MG63 (cell line): ENCODE measurements around the gene GEMIN2. TPM values are rescaled to one million over a fixed set of nuclear protein-coding genes. Genes with fewer than 3 reads are reported as not detected.
"Not testable (repeated sequence)": the region's sequence is repeated elsewhere in the genome, so short reads cannot be mapped to it uniquely, and the experiment has no call there.

Experiments used
- DNase-seq: peaks from one replicate; pipeline ENCODE4 v3.0.0-alpha.2; 2020
- H3K27me3 ChIP-seq: fragments of 250-450 bp; sonication (Bioruptor Pico); 2 replicates; pipeline ENCODE4 v1.5.1; 2020; ENCODE audit warnings: mild to moderate bottlenecking, moderate library complexity
- H3K36me3 ChIP-seq: fragments of 250-450 bp; sonication (Bioruptor Pico); 2 replicates; pipeline ENCODE4 v1.5.1; 2020; ENCODE audit warnings: mild to moderate bottlenecking, moderate library complexity
- H3K4me3 ChIP-seq: fragments of 250-450 bp; sonication (Bioruptor Pico); 2 replicates; pipeline ENCODE4 v1.5.1; 2020; ENCODE audit warnings: mild to moderate bottlenecking, moderate library complexity
- H3K9me3 ChIP-seq: fragments of 250-450 bp; sonication (Bioruptor Pico); 2 replicates; pipeline ENCODE4 v1.5.1; 2020; ENCODE audit warnings: mild to moderate bottlenecking, moderate library complexity
- total RNA-seq: library from RNA; depleted of rRNA; stranded (reverse); fragments of >200 nt; shearing (Covaris generic); gene quantifications from 2 replicates; pipeline ENCODE4 v1.2.3, GENCODE V29; 2014; ENCODE audit warnings: low replicate concordance

Gene GEMIN2
- total RNA-seq, 1 experiment from 2014 or later = 33.7 TPM

DNA sequence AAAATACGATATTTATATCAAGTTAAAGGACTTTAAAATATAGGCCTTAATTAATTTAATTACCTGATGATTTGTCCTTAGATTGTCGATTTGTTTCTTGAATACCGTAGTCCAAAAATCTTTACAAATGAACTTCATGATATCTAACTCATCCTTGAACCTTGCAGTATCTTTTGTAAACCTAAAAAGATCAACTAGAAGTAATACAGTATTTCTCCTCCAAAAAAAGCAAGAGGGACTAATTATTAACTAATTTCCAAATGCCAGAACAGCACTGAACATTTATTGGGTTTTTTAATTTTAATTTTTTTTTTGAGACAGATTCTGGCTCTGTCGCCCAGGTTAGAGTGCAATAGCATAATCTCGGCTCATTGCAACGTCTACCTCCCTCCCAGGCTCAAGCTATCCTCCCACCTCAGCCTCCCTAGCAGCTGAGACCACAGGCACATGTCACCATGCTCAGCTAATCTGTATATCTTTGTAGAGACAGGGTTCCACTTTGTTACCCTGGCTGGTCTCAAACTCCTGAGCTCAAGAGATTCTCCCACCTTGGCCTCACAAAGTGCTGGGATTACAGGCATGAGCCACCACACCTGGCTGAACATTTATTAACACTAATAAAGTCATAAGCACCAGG, 44.2 kb downstream of the GEMIN2 start:
- Histone ChIP-seq H3K9me3 (no peaks in the 10 kb centered on the region), H3K27me3 (no peaks in the 10 kb centered on the region)

DNA sequence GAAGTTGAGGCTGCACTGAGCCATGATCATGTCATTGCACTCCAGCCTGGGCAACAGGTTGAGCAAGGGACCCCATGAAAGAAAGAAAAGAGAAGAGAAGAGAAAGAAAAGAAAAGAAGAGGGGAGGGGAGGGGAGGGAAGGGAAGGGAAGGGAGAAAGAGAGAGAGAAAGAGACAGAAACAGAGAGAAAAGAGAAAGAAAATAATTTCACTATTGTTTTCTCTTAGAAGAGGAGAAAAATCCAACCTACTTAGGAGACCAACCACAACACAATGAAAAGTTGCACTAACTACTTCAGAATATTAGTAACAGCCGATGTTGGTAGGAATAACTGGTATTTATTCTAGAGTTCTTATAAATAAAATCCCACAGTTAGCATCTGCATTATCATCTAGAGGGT, 46.4 kb downstream of the GEMIN2 start:
- Histone ChIP-seq H3K36me3 (no peaks in the 10 kb centered on the region), H3K9me3 (no peaks in the 10 kb centered on the region), H3K4me3 (no peak overlapping the region), H3K27me3 (no peaks in the 10 kb centered on the region)
- no peak for DNase-seq

More for the DNA sequence above, 44.2 kb downstream of the GEMIN2 start:
- Histone ChIP-seq H3K4me3 (no peak overlapping the region), H3K36me3 (no peaks in the 10 kb centered on the region)
- DNase-seq = no peak

DNA sequence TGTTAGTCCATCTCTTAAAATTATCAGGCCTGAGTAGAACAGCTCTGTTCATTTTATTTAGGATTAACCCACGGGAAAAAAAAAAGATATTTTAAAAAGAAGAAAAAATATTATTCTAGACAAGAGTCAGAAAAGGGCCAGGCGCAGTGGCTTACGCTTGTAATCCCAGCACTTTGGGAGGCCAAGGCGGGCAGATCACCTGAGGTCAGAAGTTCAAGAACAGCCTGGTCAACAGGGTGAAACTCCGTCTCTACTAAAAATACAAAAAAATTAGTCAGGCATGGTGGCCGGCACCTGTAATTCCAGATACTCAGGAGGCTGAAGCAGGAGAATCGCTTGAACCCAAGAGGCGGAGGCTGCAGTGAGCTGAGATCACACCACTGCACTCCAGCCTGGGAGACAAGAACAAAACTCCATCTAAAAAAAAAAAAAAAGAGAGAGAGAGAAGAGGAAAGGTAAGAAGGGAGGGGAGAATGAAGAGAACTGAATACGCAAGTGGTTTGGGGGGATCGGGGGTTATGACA, 53.7 kb downstream of the GEMIN2 start:
- not testable (repeated sequence) for DNase-seq, H3K4me3 ChIP-seq, H3K27me3 ChIP-seq, H3K36me3 ChIP-seq, H3K9me3 ChIP-seq

DNA sequence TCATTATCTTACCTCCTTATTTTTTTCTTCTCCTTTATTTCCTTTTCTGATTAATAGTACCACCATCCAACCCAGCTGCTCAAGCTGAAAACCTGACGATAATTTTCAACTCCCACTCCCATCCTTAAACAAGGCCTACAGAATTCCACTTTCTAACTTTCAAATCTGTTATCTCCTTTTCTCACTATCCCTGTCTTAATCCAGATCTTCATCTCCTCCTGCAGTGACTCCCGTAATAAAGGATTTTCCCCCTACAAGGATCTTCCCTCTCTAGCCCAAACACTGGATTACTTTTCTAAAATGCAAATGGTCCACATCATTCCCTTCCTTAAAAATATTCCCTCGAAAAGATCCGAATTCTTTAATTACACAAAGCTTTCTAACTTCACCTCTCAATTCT, 54.5 kb downstream of the GEMIN2 start:
- Histone ChIP-seq H3K9me3 (no peaks in the 10 kb centered on the region), H3K4me3 (peak overlapping the region; percentile 82), H3K27me3 (no peaks in the 10 kb centered on the region), H3K36me3 (no peaks in the 10 kb centered on the region)
- DNase-seq = no peak

DNA sequence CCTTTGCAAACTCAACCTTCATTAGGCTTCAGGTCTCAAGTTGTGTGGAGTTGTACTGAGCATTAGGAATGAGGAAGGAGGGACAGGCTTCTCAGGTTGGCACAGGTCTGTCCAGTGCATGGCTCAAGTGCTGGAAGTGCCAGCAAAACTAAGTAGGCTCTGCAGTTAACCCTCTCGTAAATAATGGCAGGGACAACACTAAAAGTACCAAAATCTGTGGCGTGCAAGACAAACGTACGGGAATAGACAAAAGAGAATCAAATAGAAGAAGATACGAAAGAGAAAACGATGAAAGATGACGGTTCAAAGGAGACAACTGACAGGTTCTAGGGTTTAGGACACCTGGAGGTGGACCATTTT, 55.4 kb downstream of the GEMIN2 start:
- Histone ChIP-seq H3K36me3 (no peaks in the 10 kb centered on the region), H3K9me3 (no peaks in the 10 kb centered on the region), H3K4me3 (peak overlapping the region; percentile 82), H3K27me3 (no peaks in the 10 kb centered on the region)
- no peak for DNase-seq

DNA sequence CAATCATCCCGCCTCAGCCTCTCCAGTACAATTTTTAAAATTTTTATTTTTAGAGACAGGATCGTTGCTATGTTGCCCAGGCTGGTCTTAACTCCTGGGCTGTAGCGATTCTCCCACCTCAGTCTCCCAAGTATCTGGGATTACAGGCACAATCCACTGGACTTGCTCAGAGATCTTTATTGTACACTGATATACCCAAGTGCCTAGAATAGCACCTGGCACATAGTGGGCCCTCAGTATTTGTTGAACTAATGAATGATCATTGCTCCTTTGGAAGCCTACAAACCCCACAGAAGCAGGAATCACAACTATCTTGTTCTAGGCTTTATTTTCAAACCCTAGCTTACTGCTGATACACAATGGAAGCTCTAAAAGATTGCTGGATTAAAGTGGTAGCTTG, 59.1 kb downstream of the GEMIN2 start:
- Histone ChIP-seq H3K36me3 (peaks cover 31% of the 10 kb centered on the region), H3K9me3 (no peaks in the 10 kb centered on the region), H3K27me3 (no peaks in the 10 kb centered on the region), H3K4me3 (no peak overlapping the region)
- DNase-seq = no peak

DNA sequence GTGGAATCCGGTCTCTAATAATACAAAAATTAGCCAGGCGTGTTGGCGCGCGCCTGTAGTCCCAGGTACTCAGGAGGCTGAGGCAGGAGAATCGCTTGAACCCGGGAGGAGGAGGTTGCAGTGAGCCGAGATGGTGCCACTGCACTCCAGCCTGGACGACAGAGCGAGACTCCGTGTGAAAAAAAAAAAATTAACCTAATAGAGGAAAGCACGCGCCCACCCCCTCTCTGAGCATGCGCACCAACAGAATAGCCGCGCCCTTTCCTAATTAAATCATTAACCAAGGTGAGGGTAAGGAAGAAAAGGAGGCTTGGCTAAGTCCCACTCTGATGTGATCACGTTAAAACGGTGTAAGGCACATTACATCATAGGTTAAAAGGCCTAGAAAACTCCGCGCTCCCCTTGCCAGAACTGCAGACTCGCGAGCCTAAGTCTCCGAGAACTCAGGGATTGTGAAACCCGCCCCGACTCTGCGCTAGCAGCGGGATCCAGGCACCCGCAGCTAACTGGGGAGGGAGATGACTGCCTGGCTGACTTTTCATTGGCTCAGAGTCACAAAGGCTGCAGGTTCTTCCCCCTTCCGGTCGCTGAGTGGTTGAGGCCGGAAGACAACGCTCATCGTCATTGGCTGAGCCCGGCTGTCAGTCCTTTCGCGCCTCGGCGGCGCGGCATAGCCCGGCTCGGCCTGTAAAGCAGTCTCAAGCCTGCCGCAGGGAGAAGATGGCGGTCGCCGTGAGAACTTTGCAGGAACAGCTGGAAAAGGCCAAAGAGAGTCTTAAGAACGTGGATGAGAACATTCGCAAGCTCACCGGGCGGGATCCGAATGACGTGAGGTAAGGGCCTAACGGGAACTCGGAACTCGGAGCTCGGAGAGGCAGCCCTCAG, 60.7 kb downstream of the GEMIN2 start, which contains the start of gene PNN:
TSS of gene PNN (plus strand) at position 695 of the 885 bp plus-strand sequence. CDS start at position 721, 26 bp downstream.
- H3K27me3 ChIP-seq = no peaks in the 10 kb centered on the region
- peak within 1 kb of the TSS; percentile 91 for H3K4me3 ChIP-seq
- H3K36me3 ChIP-seq = peaks cover 44% of the 10 kb centered on the region
- DNase-seq = peak; percentile 97
- H3K9me3 ChIP-seq = no peaks in the 10 kb centered on the region

DNA sequence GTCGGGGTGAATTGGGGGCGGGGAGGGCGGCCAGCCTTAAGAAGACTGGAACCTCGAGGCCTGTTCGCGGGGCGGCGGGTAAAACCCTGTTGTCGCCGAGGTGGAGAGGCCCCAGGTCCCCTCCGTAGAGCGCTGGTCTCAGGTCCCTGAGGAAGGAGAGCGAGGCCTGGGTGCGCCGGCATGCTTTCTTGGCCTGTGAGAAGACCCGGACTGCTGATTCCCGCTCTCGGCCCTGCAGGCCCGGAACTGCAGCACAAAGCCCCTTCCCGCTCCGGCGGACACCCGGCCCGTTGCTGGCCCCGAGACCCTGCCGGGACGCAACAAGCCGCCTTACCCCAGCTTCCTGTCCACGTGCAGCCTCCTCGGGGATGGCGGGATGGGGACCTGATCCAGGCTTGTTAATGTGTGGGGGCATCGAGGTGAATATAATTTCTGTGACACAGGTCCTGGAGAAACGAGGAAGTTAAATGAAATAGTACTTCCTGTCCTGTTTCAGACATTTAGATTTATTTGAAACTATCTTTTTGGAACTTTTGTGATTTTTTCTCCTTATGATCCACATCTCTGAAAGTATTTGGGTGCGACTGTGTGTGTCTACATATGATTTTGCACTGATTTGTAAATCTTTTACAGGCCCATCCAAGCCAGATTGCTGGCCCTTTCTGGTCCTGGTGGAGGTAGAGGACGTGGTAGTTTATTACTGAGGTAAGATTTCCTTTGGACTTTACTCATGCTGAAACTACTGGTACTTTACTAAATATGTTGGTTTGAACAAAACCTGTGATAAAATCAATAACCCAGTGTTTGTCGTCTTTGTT, 61.5 kb downstream of the GEMIN2 start:
- Histone ChIP-seq H3K36me3 (peaks cover 52% of the 10 kb centered on the region), H3K27me3 (no peaks in the 10 kb centered on the region), H3K9me3 (no peaks in the 10 kb centered on the region), H3K4me3 (peak overlapping the region; percentile 91)
- peak; percentile 39 for DNase-seq

DNA sequence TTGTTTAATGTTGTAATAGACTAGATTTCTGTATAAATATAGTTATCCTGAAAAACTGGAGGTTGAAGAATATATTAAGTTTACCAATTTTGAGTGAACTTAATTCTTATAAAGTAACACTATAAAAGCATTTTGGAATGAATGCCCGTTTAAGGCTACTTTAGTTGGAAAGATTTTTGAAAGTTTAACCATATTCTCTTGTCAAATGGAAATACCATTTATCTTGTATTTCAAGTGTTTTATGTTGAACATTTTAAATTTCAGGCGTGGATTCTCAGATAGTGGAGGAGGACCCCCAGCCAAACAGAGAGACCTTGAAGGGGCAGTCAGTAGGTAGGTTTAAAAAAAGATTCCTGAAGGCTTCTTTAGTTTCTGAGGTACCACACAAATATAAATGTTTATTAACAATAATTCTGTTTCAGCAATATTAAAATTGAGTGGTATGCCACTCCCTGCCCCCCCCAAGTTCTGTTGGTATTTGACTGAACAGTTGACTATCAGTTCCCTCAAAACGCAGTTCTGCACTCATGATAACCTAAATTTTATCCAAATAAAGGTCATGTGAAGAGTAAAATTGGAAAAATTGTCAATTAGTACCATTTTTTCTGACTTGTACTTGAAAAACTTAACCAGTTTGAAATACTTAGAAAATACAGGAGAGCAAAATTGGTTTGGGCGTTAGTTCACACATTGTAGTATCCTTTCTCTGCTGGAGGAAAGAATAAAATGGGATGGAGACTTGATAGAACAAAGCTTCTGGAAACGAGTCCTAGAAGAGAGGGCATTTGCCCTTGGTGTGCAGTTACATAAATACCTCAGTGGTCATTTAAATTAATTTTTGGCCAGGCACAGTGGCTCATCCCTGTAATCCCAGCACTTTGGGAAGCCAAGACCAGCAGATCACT, 62.4 kb downstream of the GEMIN2 start:
- peaks cover 60% of the 10 kb centered on the region for H3K36me3 ChIP-seq
- H3K9me3 ChIP-seq = no peaks in the 10 kb centered on the region
- no peaks in the 10 kb centered on the region for H3K27me3 ChIP-seq

DNA sequence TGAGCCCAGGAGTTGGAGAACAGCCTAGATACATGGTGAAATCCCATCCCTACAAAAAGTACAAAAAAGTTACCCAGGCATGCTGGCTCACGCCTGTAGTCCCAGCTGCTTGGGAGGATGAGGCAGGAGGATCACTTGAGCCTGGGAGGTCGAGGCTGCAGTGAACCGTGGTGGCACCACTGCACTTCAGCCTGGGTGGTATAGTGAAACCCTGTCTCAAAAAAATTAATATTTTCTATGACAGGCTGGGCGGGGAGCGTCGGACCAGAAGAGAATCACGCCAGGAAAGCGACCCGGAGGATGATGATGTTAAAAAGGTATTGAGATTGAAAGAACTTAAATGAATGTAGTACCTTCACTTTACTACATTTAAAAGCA, 63.0 kb downstream of the GEMIN2 start:
- Histone ChIP-seq H3K4me3 (no peak overlapping the region), H3K27me3 (no peaks in the 10 kb centered on the region), H3K36me3 (peaks cover 67% of the 10 kb centered on the region), H3K9me3 (no peaks in the 10 kb centered on the region)
- DNase-seq = no peak

More for the DNA sequence above, 62.4 kb downstream of the GEMIN2 start:
- no peak for DNase-seq
- peak overlapping the region; percentile 91 for H3K4me3 ChIP-seq

DNA sequence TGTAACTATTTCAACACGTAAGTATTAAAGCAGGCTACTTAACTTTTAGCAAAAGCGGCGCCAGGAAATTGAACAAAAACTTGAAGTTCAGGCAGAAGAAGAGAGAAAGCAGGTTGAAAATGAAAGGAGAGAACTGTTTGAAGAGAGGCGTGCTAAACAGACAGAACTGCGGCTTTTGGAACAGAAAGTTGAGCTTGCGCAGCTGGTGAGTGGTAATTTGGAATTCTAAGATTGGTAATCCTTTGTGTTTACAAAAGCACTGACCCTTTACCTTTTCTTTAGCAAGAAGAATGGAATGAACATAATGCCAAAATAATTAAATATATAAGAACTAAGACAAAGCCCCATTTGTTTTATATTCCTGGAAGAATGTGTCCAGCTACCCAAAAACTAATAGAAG, 64.9 kb downstream of the GEMIN2 start:
- H3K9me3 ChIP-seq = no peaks in the 10 kb centered on the region
- peaks cover 83% of the 10 kb centered on the region for H3K36me3 ChIP-seq

DNA sequence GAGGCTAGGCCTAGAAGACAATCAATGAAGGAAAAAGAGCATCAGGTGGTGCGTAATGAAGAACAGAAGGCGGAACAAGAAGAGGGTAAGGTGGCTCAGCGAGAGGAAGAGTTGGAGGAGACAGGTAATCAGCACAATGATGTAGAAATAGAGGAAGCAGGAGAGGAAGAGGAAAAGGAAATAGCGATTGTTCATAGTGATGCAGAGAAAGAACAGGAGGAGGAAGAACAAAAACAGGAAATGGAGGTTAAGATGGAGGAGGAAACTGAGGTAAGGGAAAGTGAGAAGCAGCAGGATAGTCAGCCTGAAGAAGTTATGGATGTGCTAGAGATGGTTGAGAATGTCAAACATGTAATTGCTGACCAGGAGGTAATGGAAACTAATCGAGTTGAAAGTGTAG, 66.4 kb downstream of the GEMIN2 start:
- Histone ChIP-seq H3K4me3 (no peak overlapping the region), H3K9me3 (no peaks in the 10 kb centered on the region), H3K36me3 (peaks cover 90% of the 10 kb centered on the region), H3K27me3 (no peaks in the 10 kb centered on the region)
- no peak for DNase-seq

More for the DNA sequence above, 64.9 kb downstream of the GEMIN2 start:
- no peaks in the 10 kb centered on the region for H3K27me3 ChIP-seq
- H3K4me3 ChIP-seq = no peak overlapping the region
- no peak for DNase-seq

DNA sequence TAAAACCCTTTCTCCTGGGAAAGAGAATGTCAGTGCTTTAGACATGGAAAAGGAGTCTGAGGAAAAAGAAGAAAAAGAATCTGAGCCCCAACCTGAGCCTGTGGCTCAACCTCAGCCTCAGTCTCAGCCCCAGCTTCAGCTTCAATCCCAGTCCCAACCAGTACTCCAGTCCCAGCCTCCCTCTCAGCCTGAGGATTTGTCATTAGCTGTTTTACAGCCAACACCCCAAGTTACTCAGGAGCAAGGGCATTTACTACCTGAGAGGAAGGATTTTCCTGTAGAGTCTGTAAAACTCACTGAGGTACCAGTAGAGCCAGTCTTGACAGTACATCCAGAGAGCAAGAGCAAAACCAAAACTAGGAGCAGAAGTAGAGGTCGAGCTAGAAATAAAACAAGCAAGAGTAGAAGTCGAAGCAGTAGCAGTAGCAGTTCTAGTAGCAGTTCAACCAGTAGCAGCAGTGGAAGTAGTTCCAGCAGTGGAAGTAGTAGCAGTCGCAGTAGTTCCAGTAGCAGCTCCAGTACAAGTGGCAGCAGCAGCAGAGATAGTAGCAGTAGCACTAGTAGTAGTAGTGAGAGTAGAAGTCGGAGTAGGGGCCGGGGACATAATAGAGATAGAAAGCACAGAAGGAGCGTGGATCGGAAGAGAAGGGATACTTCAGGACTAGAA, 67.0 kb downstream of the GEMIN2 start:
- Histone ChIP-seq H3K36me3 (peaks cover 84% of the 10 kb centered on the region), H3K4me3 (no peak overlapping the region), H3K27me3 (no peaks in the 10 kb centered on the region), H3K9me3 (no peaks in the 10 kb centered on the region)
- DNase-seq = no peak

DNA sequence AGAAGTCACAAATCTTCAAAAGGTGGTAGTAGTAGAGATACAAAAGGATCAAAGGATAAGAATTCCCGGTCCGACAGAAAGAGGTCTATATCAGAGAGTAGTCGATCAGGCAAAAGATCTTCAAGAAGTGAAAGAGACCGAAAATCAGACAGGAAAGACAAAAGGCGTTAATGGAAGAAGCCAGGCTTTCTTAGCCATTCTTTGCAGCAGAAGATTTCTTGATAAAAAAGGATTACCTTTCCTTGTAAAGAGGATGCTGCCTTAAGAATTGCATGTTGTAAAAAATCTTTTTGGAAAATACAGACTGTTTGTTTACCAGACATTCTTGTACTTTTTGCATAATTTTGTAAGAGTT, 67.5 kb downstream of the GEMIN2 start:
- H3K9me3 ChIP-seq = no peaks in the 10 kb centered on the region
- no peak overlapping the region for H3K4me3 ChIP-seq
- DNase-seq = no peak
- peaks cover 82% of the 10 kb centered on the region for H3K36me3 ChIP-seq
- no peaks in the 10 kb centered on the region for H3K27me3 ChIP-seq

DNA sequence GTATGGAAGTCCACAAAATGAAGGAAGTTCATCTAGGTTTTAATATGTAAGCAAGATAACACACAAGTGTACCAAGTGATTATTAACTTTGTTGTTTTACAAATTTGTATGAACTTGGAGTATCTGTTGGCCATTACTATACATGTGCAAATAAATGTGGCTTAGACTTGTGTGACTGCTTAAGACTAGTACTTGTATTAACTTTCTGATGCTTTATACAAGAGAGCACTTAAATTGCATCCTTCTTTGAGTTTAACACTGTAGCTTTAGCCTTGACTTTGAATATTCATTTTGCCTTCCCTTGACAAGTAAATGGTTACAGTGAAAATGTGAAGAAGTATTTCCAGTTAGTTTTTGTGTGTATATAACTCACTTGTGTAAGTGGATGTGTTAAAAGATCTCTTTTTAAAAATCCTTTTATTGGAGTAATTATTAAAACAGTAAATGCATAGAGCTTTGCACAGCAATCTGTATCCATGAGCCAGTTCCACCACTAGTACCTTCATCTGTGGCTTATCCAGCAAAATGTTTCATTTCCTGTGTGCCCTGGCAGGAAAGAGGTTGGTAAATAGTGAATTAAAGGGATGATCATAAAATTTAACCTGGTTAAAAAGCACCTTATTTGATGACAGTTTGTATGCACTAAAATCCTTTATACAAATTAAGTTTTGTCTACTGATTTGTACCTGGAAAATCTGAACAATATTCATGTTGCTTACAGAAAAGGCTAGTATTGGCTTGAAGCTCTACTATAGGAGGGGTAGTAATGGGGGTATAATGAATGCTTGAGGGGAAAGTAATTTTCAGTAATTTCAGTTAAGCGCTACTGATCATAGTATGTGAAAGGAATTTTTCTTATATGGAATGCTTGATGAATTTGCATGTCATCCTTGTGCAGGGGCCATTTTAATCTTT, 68.9 kb downstream of the GEMIN2 start:
- DNase-seq = no peak
- no peaks in the 10 kb centered on the region for H3K9me3 ChIP-seq
- H3K4me3 ChIP-seq = no peak overlapping the region
- peaks cover 69% of the 10 kb centered on the region for H3K36me3 ChIP-seq
- H3K27me3 ChIP-seq = no peaks in the 10 kb centered on the region
